ENCODE data around the gene USP28. TPM values are rescaled to one million over a fixed set of nuclear protein-coding genes. Genes with fewer than 3 reads are reported as not detected.

Gene USP28
- total and polyA plus RNA-seq, 2 of the 8 experiments (the other 6 are each of a cell fraction or from before 2014, with no cell fraction given), result 82.6 to 119 TPM

GRCh38 chr11:113904379-113905101 is 29.2 kb upstream of the USP28 start, which contains the start of gene HTR3B:
HTR3B (plus strand) TSS chr11:113904796; CDS start chr11:113904934, 138 bp downstream.
- Histone ChIP-seq H3K27ac (ENCODE audit: low read depth, low read length) (no peak within 1 kb of the TSS), H3K79me2 (ENCODE audit: control insufficient read depth in 1 of 2, insufficient read depth in 2 of 2, low read length in 2 of 2) (no peaks in the 10 kb centered on the region), H3K4ac (replicated peaks; ENCODE audit: insufficient read length, low read depth, low read length) (no peak within 1 kb of the TSS), H2BK20ac (ENCODE audit: low read length) (no peak within 1 kb of the TSS), H3K9ac (replicated peaks in 1 of 4; ENCODE audit: extremely low read depth in 1 of 4, low read depth in 3 of 4, low read length in 3 of 4) (no peak within 1 kb of the TSS), H3K18ac (ENCODE audit: extremely low read depth, low read length) (no peak within 1 kb of the TSS), H2BK120ac (replicated peaks; ENCODE audit: low read depth, low read length) (no peak within 1 kb of the TSS), H3K9me3 (ENCODE audit: insufficient read depth in 2 of 2, low read depth in 1 of 2, low read length in 1 of 2) (no peaks in the 10 kb centered on the region), H3K23ac (ENCODE audit: insufficient read length) (no peak within 1 kb of the TSS), H3K27me3 (replicated peaks in 1 of 4; ENCODE audit: control insufficient read depth in 3 of 4, extremely low read depth in 1 of 4, insufficient read depth in 3 of 4, low read length in 3 of 4) (no peaks in the 10 kb centered on the region), H3K36me3 (ENCODE audit: control insufficient read depth in 2 of 4, insufficient read depth in 4 of 4, low read length in 3 of 4) (no peaks in the 10 kb centered on the region), H4K8ac (ENCODE audit: extremely low read depth, insufficient read depth, low read length) (no peak within 1 kb of the TSS), H3K4me3 (ENCODE audit: extremely low read depth in 1 of 4, insufficient read depth in 2 of 4, low read depth in 3 of 4, low read length in 4 of 4) (no peak within 1 kb of the TSS), H3K23me2 (ENCODE audit: low read depth, low read length) (no peaks in the 10 kb centered on the region), H4K91ac (replicated peaks; ENCODE audit: insufficient read length, low read length) (no peak within 1 kb of the TSS), H2BK15ac (ENCODE audit: low read length) (no peak within 1 kb of the TSS), H3K79me1 (ENCODE audit: low read depth, low read length) (no peaks in the 10 kb centered on the region), H2AFZ (ENCODE audit: low read length) (no peak within 1 kb of the TSS), H3K14ac (ENCODE audit: insufficient read length) (no peak within 1 kb of the TSS), H4K20me1 (replicated peaks in 1 of 2; ENCODE audit: control insufficient read depth in 1 of 2, insufficient read depth in 2 of 2, low read length in 2 of 2) (no peaks in the 10 kb centered on the region), H2BK5ac (ENCODE audit: low read depth, low read length) (no peak within 1 kb of the TSS), H3K4me2 (ENCODE audit: insufficient read depth in 1 of 2, low read depth in 2 of 2, low read length in 2 of 2) (no peak within 1 kb of the TSS), H2BK12ac (ENCODE audit: low read depth, low read length) (0 out of 2 replicates have a peak within 1 kb of the TSS, but pooled peaks have one; percentile 13), H3K4me1 (replicated peaks in 1 of 4; ENCODE audit: control insufficient read depth in 3 of 4, insufficient read depth in 4 of 4, low read length in 3 of 4) (peaks cover 0 to 9% (median 3%) of the 10 kb centered on the region in 4 experiments; a peak in 1 of 7 replicates), H4K5ac (ENCODE audit: insufficient read length, low read depth, low read length) (no peak within 1 kb of the TSS), H3K56ac (replicated peaks; ENCODE audit: insufficient read length, low read depth, low read length) (no peak within 1 kb of the TSS), H2AK5ac (ENCODE audit: low read depth, low read length) (no peak within 1 kb of the TSS)
- TF ChIP-seq RBBP5 (IDR thresholded peaks at IDR 0.05; ENCODE audit: borderline replicate concordance, low read depth, low read length) (no peak), TEAD4 (IDR thresholded peaks at IDR 0.05; ENCODE audit: low read depth, low read length) (peak; percentile 62; the same call in 1 of the 2 replicates), SRF (IDR thresholded peaks at IDR 0.05; ENCODE audit: low read depth, low read length) (peak; percentile 16; the same call in 1 of the 2 replicates)
- ChIA-PET POLR2A (ENCODE audit: partially characterized antibody) (interaction anchor here (1.0 to 1.4 kb wide), 3 partner anchors 11 to 46 kb away, joined by 3 read pairs; no protein-coding TSS in a partner anchor), CTCF (ENCODE audit: partially characterized antibody) (interaction anchor here (0.8 to 8.0 kb wide), 10 partner anchors 9 to 361 kb away, joined by 3 to 112 read pairs (median 4); partner anchors contain the start of gene HTR3A)
- DNase-seq (ENCODE audit: low read depth in 1 of 2, low spot score in 2 of 2) (no peak), FAIRE-seq (peak; percentile 7)
- 78% methylated on average over 6 of the region's 6 CpGs; no CpG with 5 or more reads in 1 of the 2 experiments for WGBS, 2 experiments (ENCODE audit: extremely low coverage in 1 of 2, insufficient coverage in 1 of 2, insufficient read length in 1 of 2, insufficient replicate concordance in 2 of 2, low coverage in 1 of 2, low lambda C conversion rate in 2 of 2, missing lambda C conversion rate in 1 of 2)

Data from H1 (cell line).